NCI-H748 (cell line): Measurements from ENCODE around the gene STK25.
"Not testable (repeated sequence)": the region's sequence is repeated elsewhere in the genome, so short reads cannot be mapped to it uniquely, and the experiment has no call there.

Experiments
- DNase-seq: peaks from one replicate; lab custom pipeline; 2025; ENCODE audit not compliant: unreplicated experiment; lab: John Stamatoyannopoulos, UW

STK25 gene

DNA sequence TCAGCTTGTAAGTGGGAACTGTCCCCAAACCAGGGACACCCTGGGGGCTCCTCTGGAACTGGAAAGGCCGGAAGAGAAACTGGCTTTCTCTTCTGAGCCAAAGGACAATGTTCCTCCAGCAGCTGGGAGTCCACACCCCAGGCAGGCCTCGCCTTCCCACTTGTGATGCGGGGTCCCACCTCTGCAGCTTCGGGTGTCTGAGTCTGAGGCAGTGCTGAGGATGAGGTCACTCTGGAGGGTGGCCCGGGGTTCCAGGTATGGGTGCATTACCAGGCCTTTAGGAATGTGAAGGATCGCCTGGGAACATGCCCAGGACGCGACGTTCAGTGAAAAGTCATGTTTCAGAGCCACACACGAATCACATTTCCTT, 32.0 kb upstream of the STK25 start:
- no peak for DNase-seq

- DNase-seq, result no peak
These were observed 31.4 kb upstream of the STK25 start for GRCh38 chr2:241539616-241540374.

- no peak for DNase-seq
These were observed 30.6 kb upstream of the STK25 start for GRCh38 chr2:241538838-241539615.

DNA sequence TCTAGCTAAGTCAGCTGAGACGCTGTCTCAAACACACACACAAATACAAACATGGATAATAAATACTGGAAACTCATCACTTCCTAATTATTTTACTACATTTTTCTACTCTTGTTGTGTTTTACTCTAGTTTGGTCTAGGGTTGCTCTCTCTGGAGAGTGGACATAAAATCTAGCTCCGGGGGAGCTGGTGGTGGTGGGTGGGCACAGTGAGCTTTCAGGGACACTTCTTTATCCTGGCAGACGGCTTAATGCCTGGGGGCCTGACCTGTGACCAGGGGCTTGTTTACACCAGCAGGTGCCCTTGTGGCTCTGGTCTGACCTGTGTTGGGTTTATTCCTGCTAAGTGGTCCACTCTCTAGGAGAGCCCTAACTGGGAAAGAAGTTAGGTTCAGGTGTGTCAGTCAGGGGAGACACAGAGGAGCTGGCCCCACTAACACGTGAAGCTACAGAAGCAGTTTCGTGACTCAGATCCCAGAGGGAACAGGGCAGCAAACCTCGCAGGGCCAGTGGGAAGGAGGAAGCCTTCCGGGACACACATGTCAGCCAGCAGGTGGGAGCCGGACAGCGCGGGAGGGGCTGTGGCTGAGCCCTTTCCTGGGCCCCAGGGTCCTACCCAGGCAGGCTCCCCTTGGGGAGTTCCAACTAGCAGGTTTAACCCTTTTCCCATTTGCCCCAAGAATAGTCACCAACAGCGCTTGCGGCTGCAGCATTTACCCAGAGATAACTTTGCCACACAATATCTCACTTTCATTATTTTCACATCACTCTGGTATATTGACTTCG, 27.7 kb upstream of the STK25 start:
- no peak for DNase-seq

DNA sequence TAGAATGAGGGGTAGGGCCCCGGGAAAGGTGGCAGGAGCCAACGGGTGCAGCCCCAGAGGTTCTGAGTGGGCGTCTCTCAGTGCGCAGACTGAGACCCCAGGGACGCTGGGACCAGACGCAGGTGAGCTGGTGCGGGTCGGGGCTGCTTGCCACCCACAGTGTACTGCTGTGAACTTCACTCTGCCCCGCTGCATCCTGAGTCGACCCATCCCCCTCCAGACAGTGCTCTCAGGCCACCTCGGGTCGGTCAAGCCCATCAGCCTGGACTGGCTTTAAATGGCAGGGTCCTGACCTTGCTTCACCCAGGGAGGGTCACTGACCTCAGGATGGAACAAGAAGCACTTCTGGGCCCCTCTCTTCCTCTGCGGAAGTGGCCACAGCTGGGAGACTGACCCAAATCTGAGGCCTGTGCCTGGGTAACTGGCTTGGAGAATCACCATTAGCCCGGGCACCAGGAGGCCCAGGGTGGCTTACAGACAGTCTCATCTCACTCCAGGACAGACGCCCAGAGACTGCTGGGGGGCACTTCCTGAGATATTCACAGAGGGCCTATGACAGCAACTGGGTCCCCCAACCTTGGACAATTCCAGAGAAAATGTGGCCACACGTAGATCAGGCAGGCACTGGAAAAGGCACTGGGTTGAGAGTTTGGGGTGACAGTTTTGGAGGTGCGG, 26.5 kb upstream of the STK25 start:
- DNase-seq, result no peak

- DNase-seq, result no peak
These were observed 25.9 kb upstream of the STK25 start for GRCh38 chr2:241534293-241534692.

DNA sequence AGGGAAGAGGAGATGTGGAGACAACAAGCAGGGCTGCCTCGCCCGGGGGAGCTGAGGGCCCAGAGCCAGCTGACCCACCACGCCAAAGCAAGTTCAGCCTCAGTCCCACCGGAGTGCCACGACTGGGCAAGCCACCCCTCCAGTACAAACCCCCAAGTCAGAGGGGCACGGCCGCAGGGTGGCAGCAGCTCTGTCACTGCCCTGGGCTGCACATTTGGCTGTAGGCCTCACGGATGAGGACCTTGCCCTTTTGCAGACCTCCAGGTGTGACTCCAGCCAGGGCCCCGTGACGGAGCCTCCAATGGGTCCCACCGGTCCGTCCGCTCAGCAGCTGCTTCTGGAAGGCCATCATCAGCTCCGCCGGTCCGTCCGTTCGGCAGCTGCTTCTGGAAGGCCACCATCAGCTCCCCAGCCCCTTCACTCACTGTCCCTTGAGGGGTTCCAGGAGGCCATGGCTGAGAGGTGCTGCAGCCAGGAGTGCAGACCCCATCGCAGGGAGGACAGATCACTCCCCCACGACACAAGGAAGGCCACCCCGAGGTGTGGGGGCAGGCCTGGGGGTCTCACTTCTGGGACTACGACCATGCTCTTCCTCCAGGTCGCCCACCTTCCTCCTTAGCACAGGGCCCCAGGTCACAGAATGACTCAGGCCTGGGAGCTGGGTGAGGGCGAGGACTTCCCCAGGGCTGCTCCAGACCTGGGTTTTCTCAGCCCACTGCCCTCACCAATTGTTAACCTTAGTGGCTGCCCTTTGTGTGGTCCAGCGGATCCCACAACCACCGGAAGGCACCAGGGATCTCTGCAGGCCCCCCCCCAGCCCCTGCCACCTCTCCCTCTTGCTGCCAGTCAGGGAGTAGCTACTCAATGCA, 24.6 kb upstream of the STK25 start:
- DNase-seq, result no peak

GRCh38 chr2:241532168-241532567, 23.8 kb upstream of the STK25 start:
- DNase-seq, result no peak

DNA sequence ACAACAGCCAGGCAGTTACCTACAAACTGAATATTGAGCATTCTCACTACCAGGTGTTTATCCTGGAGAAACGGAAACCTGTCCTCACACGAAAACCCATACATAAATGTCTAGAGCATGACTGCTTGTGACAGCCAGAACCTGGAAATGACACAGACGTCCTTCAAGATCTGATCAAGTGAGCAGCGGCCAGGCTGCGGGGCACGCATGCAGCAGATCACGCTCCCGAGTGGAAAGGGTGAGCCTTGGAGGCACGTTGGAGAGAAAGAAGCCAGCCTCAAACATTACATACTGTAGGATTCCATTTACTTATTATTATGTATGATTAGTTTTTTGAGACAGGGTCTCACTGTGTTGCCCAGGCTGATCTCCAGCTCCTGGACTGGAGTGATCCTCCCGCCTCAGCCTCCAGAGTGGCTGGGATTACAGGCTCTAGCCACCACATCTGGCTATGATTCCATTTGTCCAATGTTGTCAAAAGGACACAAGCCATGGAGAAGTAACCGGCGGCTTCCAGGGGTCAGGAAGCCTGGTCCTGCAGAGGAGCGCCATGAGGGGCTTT, 22.9 kb upstream of the STK25 start:
- no peak for DNase-seq

- DNase-seq, result no peak
These were observed 22.2 kb upstream of the STK25 start for GRCh38 chr2:241530571-241530970.

- DNase-seq, result not testable (repeated sequence)
These were observed 17.7 kb upstream of the STK25 start for GRCh38 chr2:241525818-241526780.

DNA sequence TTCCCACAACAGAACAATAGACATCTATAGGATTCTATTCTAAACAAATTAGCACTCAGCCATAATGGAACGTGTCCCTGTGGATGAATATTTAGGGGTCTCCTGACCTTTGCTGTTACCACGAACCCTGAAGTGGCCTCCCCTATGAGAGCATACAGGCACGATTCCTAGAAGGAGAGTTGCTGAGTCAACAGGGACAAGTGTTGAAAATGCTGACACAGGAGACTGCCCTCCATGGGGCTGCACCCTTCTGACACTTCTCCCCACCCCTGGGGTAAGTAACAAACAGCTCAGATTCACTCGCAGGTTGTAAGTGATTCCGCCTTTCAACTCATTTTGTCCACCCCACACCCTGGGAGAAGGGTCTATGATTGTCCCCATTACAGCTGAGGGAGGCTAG, 14.1 kb upstream of the STK25 start:
- no peak for DNase-seq

GRCh38 chr2:241519669-241520068, 11.3 kb upstream of the STK25 start:
- no peak for DNase-seq

DNA sequence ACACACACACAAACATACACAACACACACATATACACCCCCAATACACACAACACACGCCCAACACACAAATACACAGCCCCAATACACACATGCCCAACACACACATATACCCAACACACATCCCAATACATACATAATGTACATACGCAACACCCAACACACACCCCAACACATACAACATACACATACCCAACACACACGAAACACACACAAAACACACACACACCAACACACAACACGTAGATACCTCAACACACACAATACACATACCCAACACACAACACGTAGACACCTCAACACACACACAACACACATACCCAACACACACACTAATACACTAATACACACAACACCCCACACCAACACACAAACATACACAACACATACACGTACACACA, 8.9 kb upstream of the STK25 start:
- DNase-seq, result no peak

GRCh38 chr2:241516520-241516965, 8.2 kb upstream of the STK25 start:
- no peak for DNase-seq

DNA sequence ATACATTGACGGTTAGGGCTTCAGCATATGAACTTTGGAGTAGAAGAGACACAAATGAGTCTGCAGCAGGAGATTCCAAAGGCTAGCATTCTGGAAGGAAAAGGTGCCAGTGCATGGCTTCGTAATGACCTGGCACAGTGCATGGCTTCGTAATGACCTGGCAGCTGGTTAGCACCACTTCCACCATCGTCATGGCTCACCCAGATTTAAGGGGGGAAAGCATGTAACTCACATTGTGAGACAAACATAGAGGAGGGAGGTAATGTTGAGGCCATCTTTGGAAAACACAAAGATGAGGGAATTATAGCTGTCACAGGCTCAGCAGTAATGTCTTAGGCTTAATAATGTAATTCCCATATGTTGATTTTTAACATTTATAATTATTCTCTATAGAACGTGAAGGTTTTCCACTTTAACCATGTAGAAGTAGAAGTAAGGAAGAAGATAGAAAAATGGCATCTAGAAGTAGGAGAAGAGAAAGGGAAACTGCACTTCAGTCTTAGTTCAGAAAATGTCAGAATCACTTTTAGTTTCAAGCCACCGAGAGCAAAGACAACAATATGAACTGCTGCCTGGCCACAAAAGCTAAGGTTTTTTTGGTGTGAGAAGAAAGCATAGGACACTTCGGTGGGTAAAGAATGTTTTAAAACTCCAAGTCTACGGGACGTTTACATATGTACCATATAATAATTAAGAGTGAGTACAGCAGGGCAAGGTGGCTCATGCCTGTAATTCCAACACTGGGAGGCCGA, 6.8 kb upstream of the STK25 start:
- DNase-seq, result no peak

GRCh38 chr2:241514553-241514952, 6.2 kb upstream of the STK25 start:
- no peak for DNase-seq
